NCI-H2196 (cell line): ENCODE results near the gene SRRM1.

Experiments used
- DNase-seq: peaks from one replicate; lab custom pipeline; 2025; ENCODE audit not compliant: unreplicated experiment; lab: John Stamatoyannopoulos, UW

SRRM1 gene

GRCh38 chr1:24642481-24643362 lies at the start of gene SRRM1:
SRRM1 (plus strand) TSS chr1:24643302; CDS start chr1:24643327, 25 bp downstream.
- peak; percentile 99 for DNase-seq

GRCh38 chr1:24594328-24594598 lies 48.8 kb upstream of the SRRM1 start:
- no peak for DNase-seq

- no peak for DNase-seq
Measured at GRCh38 chr1:24596401-24596880, 46.7 kb upstream of the SRRM1 start.

GRCh38 chr1:24599265-24599664 lies 43.8 kb upstream of the SRRM1 start:
- DNase-seq = no peak

GRCh38 chr1:24600551-24600950 lies 42.6 kb upstream of the SRRM1 start:
- DNase-seq = no peak

GRCh38 chr1:24605534-24606295 lies 37.4 kb upstream of the SRRM1 start:
- DNase-seq = no peak

GRCh38 chr1:24606296-24606605 lies 36.9 kb upstream of the SRRM1 start:
- no peak for DNase-seq

GRCh38 chr1:24606621-24607020 lies 36.5 kb upstream of the SRRM1 start:
- DNase-seq = no peak

- no peak for DNase-seq
Measured at GRCh38 chr1:24609949-24610517, 33.1 kb upstream of the SRRM1 start.

- no peak for DNase-seq
Measured at GRCh38 chr1:24619376-24619775, 23.7 kb upstream of the SRRM1 start.

- no peak for DNase-seq
Measured at GRCh38 chr1:24620678-24621077, 22.4 kb upstream of the SRRM1 start.

- no peak for DNase-seq
Measured at GRCh38 chr1:24621121-24621520, 22.0 kb upstream of the SRRM1 start.

- no peak for DNase-seq
Measured at GRCh38 chr1:24622218-24622617, 20.9 kb upstream of the SRRM1 start.

GRCh38 chr1:24632832-24633175 lies 10.3 kb upstream of the SRRM1 start:
- DNase-seq = no peak

- DNase-seq = peak; percentile 78
Measured at GRCh38 chr1:24635195-24635843, 7.8 kb upstream of the SRRM1 start.

GRCh38 chr1:24636661-24637357 lies 6.3 kb upstream of the SRRM1 start:
- no peak for DNase-seq

- no peak for DNase-seq
Measured at GRCh38 chr1:24639094-24639493, 4.0 kb upstream of the SRRM1 start.

- no peak for DNase-seq
Measured at GRCh38 chr1:24639881-24640280, 3.2 kb upstream of the SRRM1 start.

GRCh38 chr1:24640288-24640687 lies 2.8 kb upstream of the SRRM1 start:
- DNase-seq = no peak

GRCh38 chr1:24641646-24642151 lies 1.4 kb upstream of the SRRM1 start:
- no peak for DNase-seq
